SW 1271 (cell line): ENCODE results near the gene RSF1.

Source experiments
- DNase-seq, 2 experiments: peaks; one replicate each; lab custom pipeline; 2025; lab: John Stamatoyannopoulos, UW

RSF1 gene

GRCh38 chr11:77801477-77801876, 19.0 kb downstream of the RSF1 start:
- no peak for DNase-seq

- DNase-seq = no peak
Observed at GRCh38 chr11:77800449-77800848, 20.1 kb downstream of the RSF1 start.

GRCh38 chr11:77799338-77799737, 21.2 kb downstream of the RSF1 start:
- DNase-seq = no peak

GRCh38 chr11:77793972-77794371, 26.6 kb downstream of the RSF1 start:
- no peak for DNase-seq

GRCh38 chr11:77791301-77791700, 29.2 kb downstream of the RSF1 start:
- no peak for DNase-seq

- no peak for DNase-seq
Observed at GRCh38 chr11:77789731-77790476, 30.6 kb downstream of the RSF1 start.

GRCh38 chr11:77789061-77789730, 31.3 kb downstream of the RSF1 start:
- DNase-seq = no peak

GRCh38 chr11:77784572-77784971, 36.0 kb downstream of the RSF1 start:
- no peak for DNase-seq

GRCh38 chr11:77783025-77783424, 37.5 kb downstream of the RSF1 start:
- DNase-seq = no peak

GRCh38 chr11:77779935-77780334, 40.6 kb downstream of the RSF1 start:
- peak in 1 of 2 experiments; percentile 25 for DNase-seq

- DNase-seq = no peak
Observed at GRCh38 chr11:77778549-77778948, 42.0 kb downstream of the RSF1 start.

GRCh38 chr11:77778118-77778517, 42.4 kb downstream of the RSF1 start:
- no peak for DNase-seq

GRCh38 chr11:77776455-77776854, 44.1 kb downstream of the RSF1 start:
- DNase-seq = peak in 1 of 2 experiments; percentile 26

GRCh38 chr11:77775936-77776335, 44.6 kb downstream of the RSF1 start:
- no peak for DNase-seq

GRCh38 chr11:77771135-77771534, 49.4 kb downstream of the RSF1 start:
- no peak for DNase-seq

GRCh38 chr11:77770629-77771028, 49.9 kb downstream of the RSF1 start:
- no peak for DNase-seq

- no peak for DNase-seq
Observed at GRCh38 chr11:77762426-77762825, 58.1 kb downstream of the RSF1 start.

GRCh38 chr11:77761491-77761890, 59.0 kb downstream of the RSF1 start:
- DNase-seq = no peak

- no peak for DNase-seq
Observed at GRCh38 chr11:77758331-77758730, 62.2 kb downstream of the RSF1 start.

GRCh38 chr11:77753230-77753629, 67.3 kb downstream of the RSF1 start:
- no peak for DNase-seq

- no peak for DNase-seq
Observed at GRCh38 chr11:77752516-77752915, 68.0 kb downstream of the RSF1 start.

GRCh38 chr11:77750394-77751156, 69.9 kb downstream of the RSF1 start:
- no peak for DNase-seq

GRCh38 chr11:77749232-77749631, 71.3 kb downstream of the RSF1 start:
- DNase-seq = no peak
